Sciatic nerve (tissue), 2 donors: ENCODE data around the gene MUTYH. TPM values are rescaled to one million over a fixed set of nuclear protein-coding genes. Genes with fewer than 3 reads are reported as not detected.
"Not testable (repeated sequence)": the region's sequence is repeated elsewhere in the genome, so short reads cannot be mapped to it uniquely, and the experiment has no call there.

Experiments used
- ATAC-seq: fragments of 200-7000 bp; cut with Tn5 transposase; one replicate; pipeline ENCODE4 v1.9.1; 2020; ENCODE audit warnings: mild to moderate bottlenecking, moderate library complexity
- DNase-seq: peaks from one replicate; pipeline ENCODE4 v3.0.0-alpha.2; 2020; ENCODE audit warnings: low spot score
- intact Hi-C: fragments of 100-400 bp; cut with DNase I; formaldehyde crosslinking; loops from one replicate; pipeline ENCODE4 v1.14.2; 2022
- total RNA-seq: library from RNA; stranded (reverse); fragmentation: NEBNext Ultra II Directional; extraction: Animal tissue kit (Norgen Biotek cat#: 25700); gene quantifications from one replicate; pipeline ENCODE4 v1.2.1, GENCODE V29; 2021
- donor health status: DM: no; HTN: no; CAD: no.
- donor health status: DM: no; HTN: no; CAD: no.

Gene MUTYH
- total RNA-seq, 1 donor from 2014 or later = 37.5 TPM

DNA sequence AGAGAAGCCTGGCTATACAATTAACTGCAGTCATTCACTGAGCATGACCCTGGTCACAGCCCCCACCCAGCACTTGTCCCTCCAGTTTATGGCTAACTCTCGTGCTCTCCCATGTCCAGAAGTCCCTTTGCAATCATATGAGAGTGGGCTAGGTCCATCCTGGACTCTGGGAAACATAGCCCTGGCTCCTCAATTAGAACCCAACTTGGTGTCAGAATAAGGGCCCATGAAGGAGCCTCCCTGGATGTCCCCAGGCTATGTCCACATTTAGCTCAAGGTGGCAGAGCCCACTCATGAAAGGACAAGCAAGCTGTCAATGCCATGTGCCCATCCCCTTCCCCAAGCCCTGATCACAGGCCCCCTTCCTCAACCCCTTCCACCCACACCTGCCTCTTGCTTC lies 40.9 kb downstream of the MUTYH start:
- DNase-seq (no peak), ATAC-seq (no peak)

DNA sequence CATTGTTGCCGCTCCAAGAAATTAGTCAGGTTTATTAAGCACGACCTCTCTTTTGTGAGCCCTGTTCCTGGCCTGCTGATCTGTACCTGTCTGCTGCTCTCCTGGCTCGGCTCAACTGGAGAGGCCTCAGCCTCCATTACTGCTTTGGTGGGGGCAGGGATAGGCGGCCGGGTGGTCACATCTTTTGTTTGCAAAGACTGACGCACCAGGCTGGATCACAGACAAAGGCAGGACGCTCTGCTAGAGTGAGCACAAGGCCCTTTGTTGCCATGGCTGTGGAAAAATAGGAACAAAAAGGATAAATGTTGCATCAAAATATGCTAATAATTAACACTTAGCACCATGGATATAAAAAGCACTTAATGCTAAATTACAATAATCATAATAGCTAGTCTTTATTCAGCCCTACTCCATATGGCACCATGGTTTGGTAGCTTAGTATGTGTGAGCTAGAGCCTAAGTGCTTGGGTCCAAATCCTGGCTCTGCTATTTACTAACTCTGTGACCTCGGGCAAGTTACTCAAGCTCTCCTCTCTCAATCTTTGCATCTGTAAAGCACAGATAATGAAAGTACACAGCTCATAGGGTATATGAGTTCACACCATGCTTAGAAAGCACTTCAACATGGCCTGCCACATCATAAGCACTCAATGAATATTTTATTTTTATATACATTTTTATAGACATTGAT lies 42.4 kb downstream of the MUTYH start:
- DNase-seq (no peak), ATAC-seq (no peak)
- intact Hi-C loops = no loop called here

More for the DNA sequence above, 40.9 kb downstream of the MUTYH start:
- intact Hi-C loops = no loop called here

DNA sequence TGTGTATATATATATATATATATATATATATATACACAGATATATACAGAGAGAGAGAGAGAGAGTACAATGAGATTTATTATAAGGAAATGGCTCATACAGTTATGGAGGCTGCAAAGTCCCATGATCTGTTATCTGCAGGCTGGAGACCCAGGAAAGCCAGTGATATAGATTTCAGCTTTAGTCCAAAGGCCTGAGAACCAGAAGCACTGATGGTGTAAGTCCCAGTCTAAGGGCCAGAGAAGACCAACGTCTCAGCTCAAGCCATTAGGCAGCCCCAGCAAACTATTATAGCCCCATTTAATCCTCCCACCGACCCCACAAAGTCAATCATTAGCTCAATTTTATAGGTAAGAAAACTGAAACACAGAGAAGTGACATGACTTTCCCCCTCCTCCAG lies 48.5 kb downstream of the MUTYH start:
- DNase-seq (no peak), ATAC-seq (no peak)
- intact Hi-C loops = no loop called here

DNA sequence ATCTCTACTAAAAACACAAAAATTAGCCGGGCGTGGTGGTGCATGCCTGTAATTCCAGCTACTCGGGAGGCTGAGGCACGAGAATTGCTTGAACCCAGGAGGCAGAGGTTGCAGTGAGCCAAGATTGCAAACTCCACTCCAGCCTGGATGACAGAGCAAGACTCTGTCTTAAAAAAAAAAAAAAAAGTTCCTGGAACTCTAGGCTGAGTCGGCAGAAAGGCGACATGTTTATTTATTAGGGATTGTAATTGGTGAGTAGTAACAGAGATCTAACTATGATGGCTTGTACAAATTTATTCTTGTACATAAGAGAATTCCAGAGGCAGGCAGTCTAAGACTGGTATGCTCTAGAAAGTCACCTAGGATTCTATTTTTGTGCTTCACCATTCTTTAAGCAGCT lies 49.2 kb downstream of the MUTYH start:
- intact Hi-C loops, ATAC-seq, DNase-seq: not testable (repeated sequence)

DNA sequence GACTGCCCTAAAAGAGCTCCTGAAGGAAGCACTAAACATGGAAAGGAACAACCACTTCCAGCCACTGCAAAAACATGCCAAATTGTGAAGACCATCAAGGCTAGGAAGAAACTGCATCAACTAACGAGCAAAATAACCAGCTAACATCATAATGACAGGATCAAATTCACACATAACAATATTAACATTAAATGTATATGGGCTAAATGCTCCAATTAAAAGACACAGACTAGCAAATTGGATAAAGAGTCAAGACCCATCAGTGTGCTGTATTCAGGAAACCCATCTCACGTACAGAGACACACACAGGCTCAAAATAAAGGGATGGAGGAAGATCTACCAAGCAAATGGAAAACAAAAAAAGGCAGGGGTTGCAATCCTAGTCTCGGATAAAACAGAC lies 53.7 kb downstream of the MUTYH start:
- ATAC-seq, intact Hi-C loops, DNase-seq: not testable (repeated sequence)

DNA sequence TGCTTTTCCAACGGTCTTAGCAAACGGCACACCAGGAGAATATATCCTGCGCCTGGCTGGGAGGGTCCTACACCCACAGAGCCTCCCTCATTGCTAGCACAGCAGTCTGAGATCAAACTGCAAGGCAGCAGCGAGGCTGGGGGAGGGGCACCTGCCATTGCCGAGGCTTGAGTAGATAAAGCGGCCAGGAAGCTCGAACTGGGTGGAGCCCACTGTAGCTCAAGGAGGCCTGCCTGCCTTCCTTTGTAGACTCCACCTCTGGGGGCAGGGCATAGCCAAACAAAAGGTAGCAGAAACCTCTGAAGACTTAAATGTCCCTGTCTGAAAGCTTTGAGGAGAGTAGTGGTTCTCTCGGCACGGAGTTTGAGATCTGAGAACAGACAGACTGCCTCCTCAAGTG lies 55.4 kb downstream of the MUTYH start:
- intact Hi-C loops, ATAC-seq, DNase-seq: not testable (repeated sequence)

- no peak for DNase-seq
- no peak for ATAC-seq
- intact Hi-C loops = no loop called here
Measured at GRCh38 chr1:45282351-45282750, 57.9 kb downstream of the MUTYH start.

Other genes starting within 250 kb of the MUTYH start
- 2.8 TPM for gene ZSWIM5, start 133.8 kb downstream of the MUTYH start, total RNA-seq
- 2.3 TPM for gene HPDL, start 13.5 kb downstream of the MUTYH start, total RNA-seq
- gene TOE1, start 270 bp downstream of the MUTYH start, total RNA-seq = 8.8 TPM
- gene TESK2, start 150.7 kb upstream of the MUTYH start, total RNA-seq = 14.3 TPM
- 1.1 TPM for gene CCDC163, start 159.6 kb upstream of the MUTYH start, total RNA-seq
- gene MMACHC, start 159.9 kb upstream of the MUTYH start, total RNA-seq = 4.5 TPM
- 330 TPM for gene PRDX1, start 181.4 kb upstream of the MUTYH start, total RNA-seq
- 96.3 TPM for gene AKR1A1, start 210.4 kb upstream of the MUTYH start, total RNA-seq
- gene NASP, start 243.6 kb upstream of the MUTYH start, total RNA-seq = 66.8 TPM